Heart left ventricle (tissue), 16 donors: ENCODE measurements around the gene WDR89. TPM values are rescaled to one million over a fixed set of nuclear protein-coding genes. Genes with fewer than 3 reads are reported as not detected.

Experiments used
- ATAC-seq, 4 donors: fragments of 200-7000 bp; cut with Tn5 transposase; one replicate each; pipeline ENCODE4 v1.9.1; 2020 to 2022; ENCODE audit warnings: moderate library complexity in 4 of 4, mild to moderate bottlenecking in 3 of 4, moderate number of reproducible peaks in 1 of 4
- DNase-seq, 5 donors: peaks; one replicate each; pipeline ENCODE4 v3.0.0-alpha.2; 2020
- H3K27ac ChIP-seq, 12 donors: fragments of 200-600 bp; sonication (generic) in 4 of 12; one replicate each; pipeline versions ENCODE4 v1.5.0 to v1.8.0; 2016 to 2022; ENCODE audit warnings: mild to moderate bottlenecking in 2 of 12
- H3K27me3 ChIP-seq, 9 donors: fragments of 200-600 bp; sonication (generic) in 2 of 9; one replicate each; pipeline versions ENCODE4 v1.5.1 to v1.8.0; 2016 to 2022; ENCODE audit warnings: mild to moderate bottlenecking in 3 of 9
- H3K36me3 ChIP-seq, 9 donors: fragments of 200-600 bp; sonication (generic) in 2 of 9; one replicate each; pipeline versions ENCODE4 v1.5.0 to v1.8.0; 2018 to 2022; ENCODE audit warnings: mild to moderate bottlenecking in 2 of 9
- H3K4me1 ChIP-seq, 12 donors: fragments of 200-600 bp; sonication (generic) in 4 of 12; one replicate each; pipeline versions ENCODE4 v1.5.0 to v1.8.0; 2016 to 2022; ENCODE audit warnings: mild to moderate bottlenecking in 3 of 12
- H3K4me3 ChIP-seq, 12 donors: fragments of 200-600 bp; sonication (generic) in 4 of 12; one replicate each; pipeline versions ENCODE4 v1.5.0 to v1.8.0; 2017 to 2022; ENCODE audit warnings: mild to moderate bottlenecking in 9 of 12, moderate library complexity in 4 of 12
- H3K9me3 ChIP-seq, 12 donors: fragments of 200-600 bp; sonication (generic) in 4 of 12; one replicate each; pipeline versions ENCODE4 v1.5.0 to v1.8.0; 2016 to 2022; ENCODE audit warnings: mild to moderate bottlenecking in 1 of 12
- POLR2A ChIP-seq, 2 donors: fragments of 450-650 bp; IDR thresholded peaks; one replicate each; pipeline ENCODE4 v1.6.1; 2017; ENCODE audit warnings: antibody characterized with exemption in 2 of 2, mild to moderate bottlenecking in 2 of 2, moderate library complexity in 2 of 2
- WGBS, 4 donors: extraction: QIAGEN DNeasy Blood & Tissue Kit in 2 of 4; methylation state at CpG; one replicate each; pipeline versions ENCODE4 v1.1.5 to v1.1.7; 2013 to 2018; 5-methylcytosine and 5-hydroxymethylcytosine counted together
- intact Hi-C, 10 donors: fragments of 100-400 bp; cut with DNase I; formaldehyde crosslinking; loops; one replicate each; pipeline versions ENCODE4 v1.11.1 to v1.14.2; 2022
- polyA plus RNA-seq, 2 donors: library from polyadenylated mRNA; stranded (reverse); fragments of 200-250 nt; gene quantifications; one replicate each; pipeline ENCODE4 v1.2.3, GENCODE V29; 2013
- total RNA-seq, 9 donors: library from RNA; depleted of rRNA in 2 of 9; stranded (reverse); fragments of >200 nt in 2 of 9; fragmentation: NEBNext Ultra II Directional in 3 of 9; extraction: Animal tissue kit (Norgen Biotek cat#: 25700) in 3 of 9; gene quantifications; one replicate each; pipeline versions ENCODE4 v1.1.0 to v1.2.4, GENCODE V29; 2016 to 2023
- TF ChIP-seq, protein P1 (sequence below), 12 donors: fragments of 200-600 bp; sonication (generic) in 4 of 12; IDR thresholded peaks; one replicate each; pipeline versions ENCODE4 v1.5.0 to v1.8.0; 2018 to 2022; ENCODE audit warnings: antibody characterized with exemption in 12 of 12, mild to moderate bottlenecking in 5 of 12
- donor health status: ischemic (EF 13 %, LVEDD 7.1; RV severe dilation, severe dysfunction).
- donor health status: healthy with polysubstance abuse.
- donor health status: DM: no; HTN: yes; CAD: no.
- donor health status: DM: no; HTN: no; CAD: no.
- donor health status: ischemic (EF 25% LVEDD 6.9; RV normal size, moderate dysfunction).
- donor health status: ischemic (EF 25% LVEDD 5.7; RV mildly dilated, moderate dysfunction).
- donor health status: healthy.
- donor health status: DM: yes; HTN: yes; CAD: no.
- donor health status: ischemic (EF 35%, LVEDD 5.7; RV mildly dilated, moderate dysfunction).
- donor health status: nonischemic (EF 11% LVEDD 7.7; RV severe dilation, severe dysfunction).
- donor health status: DM: yes; HTN: yes; CAD: no.
- donor health status: PGD.
- donor health status: ischemic (EF 29% LVEDD 5.4; RV normal size, mild dysfunction).
- donor health status: nonischemic (EF 23%, LVEDD 6.1; RV moderate dilation, normal function).

The WDR89 gene
- total and polyA plus RNA-seq, 11 donors: 3.1 to 7.6 (median 6.3) TPM

DNA sequence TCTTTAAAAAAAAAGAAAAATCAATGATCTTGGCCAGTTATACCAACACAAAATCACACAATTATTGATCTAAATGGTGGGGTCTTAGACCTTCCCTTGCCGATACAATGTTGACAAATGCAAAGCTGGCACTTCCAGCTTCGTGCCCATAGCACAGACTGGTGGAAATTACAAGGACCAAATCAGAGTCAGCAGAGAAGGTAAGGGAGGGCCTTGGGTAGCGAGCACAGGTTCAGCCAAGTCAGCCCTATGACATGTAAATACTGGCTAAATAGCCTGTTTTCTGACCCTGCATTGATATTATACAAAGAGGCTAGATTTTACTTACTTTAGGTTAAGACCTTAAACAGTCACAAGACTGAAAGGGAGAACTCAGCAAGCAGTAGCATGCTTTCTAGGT, 30.3 kb upstream of the WDR89 start:
- Histone ChIP-seq H3K36me3 (peaks cover 0 to 11% (median 6%) of the 10 kb centered on the region in 9 donors), H3K4me3 (no peak overlapping the region), H3K9me3 (no peaks in the 10 kb centered on the region), H3K27ac (no peak overlapping the region), H3K4me1 (no peaks in the 10 kb centered on the region), H3K27me3 (no peaks in the 10 kb centered on the region)
- TF ChIP-seq POLR2A (IDR thresholded peaks at IDR 0.05): no peak
- TF ChIP-seq, protein P1, sequence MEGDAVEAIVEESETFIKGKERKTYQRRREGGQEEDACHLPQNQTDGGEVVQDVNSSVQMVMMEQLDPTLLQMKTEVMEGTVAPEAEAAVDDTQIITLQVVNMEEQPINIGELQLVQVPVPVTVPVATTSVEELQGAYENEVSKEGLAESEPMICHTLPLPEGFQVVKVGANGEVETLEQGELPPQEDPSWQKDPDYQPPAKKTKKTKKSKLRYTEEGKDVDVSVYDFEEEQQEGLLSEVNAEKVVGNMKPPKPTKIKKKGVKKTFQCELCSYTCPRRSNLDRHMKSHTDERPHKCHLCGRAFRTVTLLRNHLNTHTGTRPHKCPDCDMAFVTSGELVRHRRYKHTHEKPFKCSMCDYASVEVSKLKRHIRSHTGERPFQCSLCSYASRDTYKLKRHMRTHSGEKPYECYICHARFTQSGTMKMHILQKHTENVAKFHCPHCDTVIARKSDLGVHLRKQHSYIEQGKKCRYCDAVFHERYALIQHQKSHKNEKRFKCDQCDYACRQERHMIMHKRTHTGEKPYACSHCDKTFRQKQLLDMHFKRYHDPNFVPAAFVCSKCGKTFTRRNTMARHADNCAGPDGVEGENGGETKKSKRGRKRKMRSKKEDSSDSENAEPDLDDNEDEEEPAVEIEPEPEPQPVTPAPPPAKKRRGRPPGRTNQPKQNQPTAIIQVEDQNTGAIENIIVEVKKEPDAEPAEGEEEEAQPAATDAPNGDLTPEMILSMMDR (IDR thresholded peaks at IDR 0.05): no peak
- DNase-seq (no peak), ATAC-seq (no peak)
- intact Hi-C loops: no loop called here
- 87 to 93% (median 92%) methylated on average over 3 of the region's 3 CpGs for WGBS, 4 donors

DNA sequence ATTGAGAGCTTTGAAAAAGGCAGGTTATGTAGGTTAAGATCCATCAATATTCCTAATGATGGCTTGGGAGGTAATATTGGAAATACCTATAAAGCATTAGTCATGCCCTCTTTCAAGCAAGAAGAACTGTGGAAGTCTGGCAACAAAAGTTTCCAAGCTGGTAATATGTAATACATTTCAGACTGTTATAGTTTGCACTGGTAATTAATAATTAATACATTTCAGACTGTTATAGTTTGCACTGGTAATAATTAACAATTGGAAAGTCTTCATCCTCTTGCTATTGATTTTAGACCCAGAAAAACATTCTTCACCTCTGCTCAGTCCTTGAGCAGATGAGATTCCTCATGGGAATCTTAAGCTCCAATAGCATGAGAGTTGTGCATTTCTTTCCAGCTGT, 29.0 kb upstream of the WDR89 start:
- Histone ChIP-seq H3K4me1 (no peaks in the 10 kb centered on the region), H3K9me3 (no peaks in the 10 kb centered on the region), H3K27ac (no peak overlapping the region), H3K36me3 (no peaks in the 10 kb centered on the region), H3K4me3 (no peak overlapping the region), H3K27me3 (no peaks in the 10 kb centered on the region)
- no peak for ATAC-seq
- intact Hi-C loops: no loop called here
- TF ChIP-seq, protein P1 (IDR thresholded peaks at IDR 0.05): no peak
- no peak for TF ChIP-seq POLR2A (IDR thresholded peaks at IDR 0.05)
- no peak for DNase-seq

DNA sequence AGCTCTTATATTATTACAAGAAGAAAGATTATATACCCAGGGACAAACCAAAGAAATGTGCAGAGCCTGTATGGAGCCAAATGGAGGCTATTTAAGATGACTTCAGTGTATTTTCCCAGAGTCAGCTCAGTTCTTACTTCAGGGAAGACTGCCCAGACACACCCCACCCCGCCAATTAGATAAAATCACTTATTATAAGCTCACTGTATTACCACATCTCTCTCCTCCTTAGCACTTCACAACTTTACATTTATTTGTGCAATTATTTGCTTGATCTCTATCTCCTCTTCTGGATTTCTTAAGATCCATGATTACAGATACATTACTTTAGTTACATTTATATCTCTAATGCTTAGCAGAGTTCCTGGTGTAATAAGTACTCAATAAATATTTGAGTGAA, 24.7 kb upstream of the WDR89 start:
- DNase-seq: no peak
- no peak for ATAC-seq
- no peaks in the 10 kb centered on the region for H3K27me3 ChIP-seq
- H3K36me3 ChIP-seq: no peaks in the 10 kb centered on the region
- no peaks in the 10 kb centered on the region for H3K4me1 ChIP-seq
- no peak for TF ChIP-seq POLR2A (IDR thresholded peaks at IDR 0.05)
- TF ChIP-seq, protein P1 (IDR thresholded peaks at IDR 0.05): no peak
- 74 to 90% (median 77%) methylated on average over 1 of the region's 1 CpG for WGBS, 4 donors
- intact Hi-C loops: no loop called here
- H3K9me3 ChIP-seq: no peaks in the 10 kb centered on the region
- H3K27ac ChIP-seq: no peak overlapping the region
- H3K4me3 ChIP-seq: no peak overlapping the region

DNA sequence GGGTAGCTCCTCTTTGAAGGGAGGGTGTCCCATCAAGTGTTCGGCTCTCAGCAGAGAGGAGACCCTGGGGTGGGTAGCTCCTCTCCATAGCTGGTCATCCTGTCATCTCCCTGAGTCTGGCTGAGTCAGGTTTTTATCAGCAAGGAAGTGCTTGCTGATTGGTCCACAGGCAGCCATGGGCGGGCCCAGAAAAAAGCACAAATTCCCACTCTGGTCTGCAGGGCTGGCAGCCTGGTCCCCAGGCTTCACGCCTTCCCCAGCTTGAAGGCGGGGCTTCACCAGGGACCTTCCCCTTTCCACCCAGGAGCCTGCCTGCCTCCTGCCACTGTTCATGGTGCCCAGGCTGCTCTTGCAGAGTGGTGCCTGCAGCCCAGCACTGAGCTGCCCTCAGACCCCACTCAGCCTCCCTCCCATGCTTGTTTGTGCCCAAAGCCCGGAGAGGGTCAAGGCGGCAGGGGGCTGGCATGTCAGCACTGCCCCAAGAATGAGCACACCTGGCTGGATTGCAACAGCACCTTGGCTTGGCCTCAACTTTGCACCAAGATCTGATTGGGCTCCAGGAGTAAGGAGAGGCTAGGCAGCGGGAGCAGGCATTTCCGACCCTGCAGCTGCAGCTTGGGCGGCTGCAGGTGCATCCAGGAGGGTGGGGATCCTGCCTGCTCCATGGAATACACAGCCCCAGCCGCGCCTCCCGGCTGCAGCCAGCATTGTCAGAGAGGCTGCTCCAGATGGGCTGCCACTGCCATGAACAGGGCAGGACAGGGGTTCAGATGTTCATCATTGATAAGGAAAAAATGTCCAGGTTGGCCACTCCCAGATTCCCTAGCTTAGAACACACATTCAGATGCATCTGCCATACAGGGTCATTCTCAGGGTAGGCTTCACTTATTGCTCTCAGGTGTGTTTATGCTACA, 22.0 kb upstream of the WDR89 start:
- ATAC-seq: no peak
- no peak overlapping the region for H3K27ac ChIP-seq
- H3K9me3 ChIP-seq: no peaks in the 10 kb centered on the region
- H3K27me3 ChIP-seq: no peaks in the 10 kb centered on the region
- peaks cover 0 to under 1% (median 0%) of the 10 kb centered on the region in 9 donors for H3K36me3 ChIP-seq
- TF ChIP-seq, protein P1 (IDR thresholded peaks at IDR 0.05): no peak
- no peak for TF ChIP-seq POLR2A (IDR thresholded peaks at IDR 0.05)
- no peaks in the 10 kb centered on the region for H3K4me1 ChIP-seq
- DNase-seq: no peak
- H3K4me3 ChIP-seq: no peak overlapping the region
- intact Hi-C loops: no loop called here
- WGBS, 4 donors: 91 to 100% (median 95%) methylated on average over 5 to 12 of the region's 12 CpGs
